HL-60 (cell line): ENCODE results near the gene IQCK.

ENCODE experiments used
- DNase-seq, 2 experiments: peaks; one replicate each; pipeline ENCODE4 v3.0.0-alpha.2; 2010 to 2020; ENCODE audit warnings: low read depth in 1 of 2, low spot score in 1 of 2
- H3K27ac ChIP-seq: fragments of 250-450 bp; sonication (Bioruptor Pico); replicated peaks from 2 replicates; pipeline ENCODE4 v1.5.1; 2020; ENCODE audit warnings: mild to moderate bottlenecking, moderate library complexity
- H3K27me3 ChIP-seq: fragments of 250-450 bp; sonication (Bioruptor Pico); 2 replicates; pipeline ENCODE4 v1.5.1; 2021; ENCODE audit warnings: mild to moderate bottlenecking, moderate library complexity; ENCODE audit not compliant: insufficient read depth, poor library complexity, severe bottlenecking
- H3K4me3 ChIP-seq: replicated peaks from 2 replicates; pipeline ENCODE4 v1.5.1; 2011; ENCODE audit warnings: mild to moderate bottlenecking, control low read depth, low read length; ENCODE audit not compliant: insufficient read depth
- GABPA ChIP-seq: IDR thresholded peaks from 2 replicates; pipeline ENCODE4 v1.6.1; 2012; ENCODE audit warnings: low read depth
- POLR2AphosphoS5 ChIP-seq: IDR thresholded peaks from 2 replicates; pipeline ENCODE4 v1.6.1; 2012; ENCODE audit warnings: low read depth
- SPI1 ChIP-seq: IDR thresholded peaks from 2 replicates; pipeline ENCODE4 v1.6.1; 2012; ENCODE audit warnings: low read depth, mild to moderate bottlenecking, borderline replicate concordance
- TF ChIP-seq, protein P1 (sequence below): IDR thresholded peaks from one replicate; pipeline ENCODE4 v1.5.1; 2011; ENCODE audit warnings: low read length, control low read depth, inconsistent platforms; ENCODE audit not compliant: insufficient read depth
- TF ChIP-seq, protein P2 (sequence below): IDR thresholded peaks from 2 replicates; pipeline ENCODE4 v1.6.1; 2012; ENCODE audit warnings: low read depth; ENCODE audit not compliant: insufficient replicate concordance

Gene IQCK

DNA sequence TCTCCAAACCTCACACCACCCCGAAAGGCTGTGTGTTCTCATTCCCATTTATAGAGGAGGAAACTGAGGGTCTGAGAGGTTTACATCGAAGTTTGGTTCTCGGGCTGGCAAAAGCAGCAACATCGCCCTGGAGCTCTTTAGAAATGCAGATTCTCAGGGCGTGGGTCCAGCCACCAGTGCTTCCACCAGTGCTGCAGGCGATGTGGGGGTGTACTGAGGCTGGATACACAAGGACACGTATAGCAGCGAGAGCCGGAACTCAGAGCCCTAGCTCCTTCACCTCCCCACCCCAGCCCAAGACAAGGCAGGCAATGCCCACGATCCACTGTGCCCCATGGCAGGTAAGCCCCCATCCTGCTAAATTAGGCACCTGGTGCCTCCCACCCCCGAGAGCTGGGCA lies 160.7 kb downstream of the IQCK start:
- TF ChIP-seq POLR2AphosphoS5 (no peak), GABPA (no peak), SPI1 (no peak)
- TF ChIP-seq, protein P1, sequence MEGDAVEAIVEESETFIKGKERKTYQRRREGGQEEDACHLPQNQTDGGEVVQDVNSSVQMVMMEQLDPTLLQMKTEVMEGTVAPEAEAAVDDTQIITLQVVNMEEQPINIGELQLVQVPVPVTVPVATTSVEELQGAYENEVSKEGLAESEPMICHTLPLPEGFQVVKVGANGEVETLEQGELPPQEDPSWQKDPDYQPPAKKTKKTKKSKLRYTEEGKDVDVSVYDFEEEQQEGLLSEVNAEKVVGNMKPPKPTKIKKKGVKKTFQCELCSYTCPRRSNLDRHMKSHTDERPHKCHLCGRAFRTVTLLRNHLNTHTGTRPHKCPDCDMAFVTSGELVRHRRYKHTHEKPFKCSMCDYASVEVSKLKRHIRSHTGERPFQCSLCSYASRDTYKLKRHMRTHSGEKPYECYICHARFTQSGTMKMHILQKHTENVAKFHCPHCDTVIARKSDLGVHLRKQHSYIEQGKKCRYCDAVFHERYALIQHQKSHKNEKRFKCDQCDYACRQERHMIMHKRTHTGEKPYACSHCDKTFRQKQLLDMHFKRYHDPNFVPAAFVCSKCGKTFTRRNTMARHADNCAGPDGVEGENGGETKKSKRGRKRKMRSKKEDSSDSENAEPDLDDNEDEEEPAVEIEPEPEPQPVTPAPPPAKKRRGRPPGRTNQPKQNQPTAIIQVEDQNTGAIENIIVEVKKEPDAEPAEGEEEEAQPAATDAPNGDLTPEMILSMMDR = no peak
- TF ChIP-seq, protein P2, sequence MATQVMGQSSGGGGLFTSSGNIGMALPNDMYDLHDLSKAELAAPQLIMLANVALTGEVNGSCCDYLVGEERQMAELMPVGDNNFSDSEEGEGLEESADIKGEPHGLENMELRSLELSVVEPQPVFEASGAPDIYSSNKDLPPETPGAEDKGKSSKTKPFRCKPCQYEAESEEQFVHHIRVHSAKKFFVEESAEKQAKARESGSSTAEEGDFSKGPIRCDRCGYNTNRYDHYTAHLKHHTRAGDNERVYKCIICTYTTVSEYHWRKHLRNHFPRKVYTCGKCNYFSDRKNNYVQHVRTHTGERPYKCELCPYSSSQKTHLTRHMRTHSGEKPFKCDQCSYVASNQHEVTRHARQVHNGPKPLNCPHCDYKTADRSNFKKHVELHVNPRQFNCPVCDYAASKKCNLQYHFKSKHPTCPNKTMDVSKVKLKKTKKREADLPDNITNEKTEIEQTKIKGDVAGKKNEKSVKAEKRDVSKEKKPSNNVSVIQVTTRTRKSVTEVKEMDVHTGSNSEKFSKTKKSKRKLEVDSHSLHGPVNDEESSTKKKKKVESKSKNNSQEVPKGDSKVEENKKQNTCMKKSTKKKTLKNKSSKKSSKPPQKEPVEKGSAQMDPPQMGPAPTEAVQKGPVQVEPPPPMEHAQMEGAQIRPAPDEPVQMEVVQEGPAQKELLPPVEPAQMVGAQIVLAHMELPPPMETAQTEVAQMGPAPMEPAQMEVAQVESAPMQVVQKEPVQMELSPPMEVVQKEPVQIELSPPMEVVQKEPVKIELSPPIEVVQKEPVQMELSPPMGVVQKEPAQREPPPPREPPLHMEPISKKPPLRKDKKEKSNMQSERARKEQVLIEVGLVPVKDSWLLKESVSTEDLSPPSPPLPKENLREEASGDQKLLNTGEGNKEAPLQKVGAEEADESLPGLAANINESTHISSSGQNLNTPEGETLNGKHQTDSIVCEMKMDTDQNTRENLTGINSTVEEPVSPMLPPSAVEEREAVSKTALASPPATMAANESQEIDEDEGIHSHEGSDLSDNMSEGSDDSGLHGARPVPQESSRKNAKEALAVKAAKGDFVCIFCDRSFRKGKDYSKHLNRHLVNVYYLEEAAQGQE = no peak

DNA sequence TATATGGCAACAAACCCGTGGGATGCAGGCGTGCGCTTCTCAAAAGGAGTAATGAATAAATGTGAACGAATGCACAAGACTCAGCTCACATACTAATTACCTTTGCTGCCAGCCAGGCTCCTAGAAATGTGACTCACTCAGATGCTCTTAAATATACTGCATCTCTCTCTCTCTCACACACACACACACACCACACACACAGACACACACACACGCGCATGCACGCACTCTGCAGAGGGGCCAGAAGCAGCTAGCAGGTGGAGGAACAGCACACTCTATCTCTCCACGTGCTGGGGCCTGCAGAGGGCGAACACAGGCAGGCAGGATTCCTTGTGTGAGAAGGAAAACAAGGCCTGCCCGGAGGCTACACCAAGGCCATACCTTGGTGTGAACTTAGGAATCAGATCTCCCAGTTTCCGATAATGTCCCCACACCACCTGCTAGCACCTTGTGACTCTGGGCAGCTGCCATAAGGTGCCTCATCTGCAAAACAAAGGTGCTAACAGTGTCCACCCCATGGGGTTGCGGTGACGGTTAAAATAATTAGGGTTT lies 161.2 kb downstream of the IQCK start:
- TF ChIP-seq, protein P2 = no peak
- TF ChIP-seq, protein P1 = no peak
- TF ChIP-seq POLR2AphosphoS5 = no peak
- TF ChIP-seq SPI1 = no peak
- no peak for TF ChIP-seq GABPA
- Histone ChIP-seq H3K27me3 (peaks cover 20% of the 10 kb centered on the region), H3K27ac (no peak overlapping the region), H3K4me3 (no peak overlapping the region)
- DNase-seq = no peak

More for the DNA sequence above, 160.7 kb downstream of the IQCK start:
- no peak for DNase-seq
- H3K4me3 ChIP-seq = no peak overlapping the region
- H3K27me3 ChIP-seq = peaks cover 18% of the 10 kb centered on the region
- no peak overlapping the region for H3K27ac ChIP-seq

DNA sequence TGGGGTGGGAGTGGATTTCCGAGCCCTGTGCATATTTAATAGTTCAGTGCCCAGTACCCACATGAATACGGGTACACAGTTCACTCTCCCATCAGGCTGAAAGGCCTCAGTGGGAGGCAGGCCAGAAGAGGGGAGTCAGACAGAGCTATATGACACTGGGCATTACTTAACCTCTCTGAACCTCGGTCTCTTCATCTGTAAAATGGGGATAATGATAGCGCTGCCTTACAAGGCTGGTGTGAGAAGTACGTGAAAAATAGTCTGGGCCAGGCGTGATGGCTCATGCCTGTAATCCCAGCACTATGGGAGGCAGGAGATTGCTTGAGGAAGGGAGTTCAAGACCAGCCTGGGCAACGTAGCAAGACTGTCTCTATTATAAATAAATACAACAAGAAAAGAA lies 163.0 kb downstream of the IQCK start:
- peaks cover 31% of the 10 kb centered on the region for H3K27me3 ChIP-seq
- H3K27ac ChIP-seq = no peak overlapping the region
- no peak for DNase-seq
- TF ChIP-seq, protein P1 = no peak
- TF ChIP-seq SPI1 = no peak
- TF ChIP-seq GABPA = no peak
- TF ChIP-seq, protein P2 = no peak
- TF ChIP-seq POLR2AphosphoS5 = no peak
- no peak overlapping the region for H3K4me3 ChIP-seq
